ENCODE results near the gene NEURL1.

- no peak for TF ChIP-seq CTCF (conservative IDR thresholded peaks at IDR 0.05; ENCODE audit: low read length)
- TF ChIP-seq EZH2phosphoT487 (IDR thresholded peaks at IDR 0.05; ENCODE audit: borderline replicate concordance, low read depth, low read length): no peak
These were observed 3.8 kb downstream of the NEURL1 start for GRCh38 chr10:103497161-103497915.
